Fibroblast of lung (primary cell): ENCODE measurements around the gene UCP3. TPM values are rescaled to one million over a fixed set of nuclear protein-coding genes. Genes with fewer than 3 reads are reported as not detected.

Source experiments
- DNase-seq, 2 donors: peaks; one replicate each; pipeline versions ENCODE4 v3.0.0 to v3.0.0-alpha.2; 2010; ENCODE audit warnings: low read depth in 2 of 2
- H2AFZ ChIP-seq: 2 replicates; pipeline ENCODE4 v1.5.1; 2012; ENCODE audit warnings: low read length, control low read depth, inconsistent platforms
- H3K27ac ChIP-seq: 2 replicates; pipeline ENCODE4 v1.5.1; 2011; ENCODE audit warnings: low read length, control low read depth; ENCODE audit not compliant: insufficient read depth
- H3K27me3 ChIP-seq: 2 replicates; pipeline ENCODE4 v1.5.1; 2011; ENCODE audit warnings: mild to moderate bottlenecking, low read length; ENCODE audit not compliant: control insufficient read depth, insufficient read depth
- H3K36me3 ChIP-seq: 2 replicates; pipeline ENCODE4 v1.5.1; 2011; ENCODE audit warnings: low read length; ENCODE audit not compliant: control insufficient read depth, insufficient read depth
- H3K4me1 ChIP-seq: 2 replicates; pipeline ENCODE4 v1.5.1; 2011; ENCODE audit warnings: low read length; ENCODE audit not compliant: control insufficient read depth, insufficient read depth; ENCODE audit errors: extremely low read depth
- H3K4me2 ChIP-seq: 2 replicates; pipeline ENCODE4 v1.5.1; 2011; ENCODE audit warnings: low read length, control low read depth; ENCODE audit not compliant: insufficient read depth; ENCODE audit errors: extremely low read depth
- H3K4me3 ChIP-seq, 4 experiments: fragments of 200-600 bp in 1 of 4; sonication (generic) in 1 of 4; replicated peaks in 1 of 4; 2 replicates each; pipeline ENCODE4 v1.5.1; 2011 to 2016; ENCODE audit warnings: low read length in 4 of 4, low read depth in 3 of 4, mild to moderate bottlenecking in 3 of 4, control low read depth in 2 of 4, inconsistent platforms in 1 of 4, mixed read lengths in 1 of 4; ENCODE audit not compliant: insufficient read depth in 1 of 4; ENCODE audit errors: control extremely low read depth in 1 of 4
- H3K79me2 ChIP-seq: 2 replicates; pipeline ENCODE4 v1.5.1; 2012; ENCODE audit warnings: mild to moderate bottlenecking, low read length, inconsistent platforms; ENCODE audit not compliant: control insufficient read depth, insufficient read depth
- H3K9ac ChIP-seq: 2 replicates; pipeline ENCODE4 v1.5.1; 2011; ENCODE audit warnings: mild to moderate bottlenecking, low read length, control low read depth; ENCODE audit not compliant: insufficient read depth
- H3K9me3 ChIP-seq: 2 replicates; pipeline ENCODE4 v1.5.1; 2012; ENCODE audit warnings: low read depth, low read length; ENCODE audit not compliant: control insufficient read depth, insufficient read depth
- H4K20me1 ChIP-seq: 2 replicates; pipeline ENCODE4 v1.5.1; 2011; ENCODE audit warnings: low read length; ENCODE audit not compliant: control insufficient read depth, insufficient read depth; ENCODE audit errors: extremely low read depth
- CTCF ChIP-seq, 2 donors: IDR thresholded peaks in 1 of 2; conservative IDR thresholded peaks in 1 of 2; 1 replicate in 1 of 2; 2 replicates in 1 of 2; pipeline ENCODE4 v1.5.1; 2011 to 2012; ENCODE audit warnings: low read length in 2 of 2, control low read depth in 1 of 2, inconsistent platforms in 1 of 2, low read depth in 1 of 2, mild to moderate bottlenecking in 1 of 2
- EZH2 ChIP-seq: IDR thresholded peaks from 2 replicates; pipeline ENCODE4 v1.5.1; 2012; ENCODE audit warnings: low read length, control low read depth, mild to moderate bottlenecking; ENCODE audit errors: missing control alignments
- polyA plus RNA-seq, 2 donors: library from polyadenylated mRNA; depleted of rRNA in 1 of 2; stranded (reverse) in 1 of 2; unstranded in 1 of 2; fragments of >200 nt; gene quantifications; 2 replicates each; pipeline ENCODE4 v1.2.1, GENCODE V29; 2011 to 2012; ENCODE audit warnings: missing spikeins in 1 of 2
- total RNA-seq: library from RNA; depleted of rRNA; stranded (reverse); fragments of >200 nt; gene quantifications from 2 replicates; pipeline ENCODE4 v1.2.1, GENCODE V29; 2014

The UCP3 gene
- total and polyA plus RNA-seq, 2 donors (not counting 1 experiment from before 2014, with no cell fraction given) = 0.18 to 0.33 TPM

- peak in 1 of 2 donors; percentile 82 for DNase-seq
- Histone ChIP-seq H3K9me3 (no peaks in the 10 kb centered on the region), H4K20me1 (no peaks in the 10 kb centered on the region), H3K27me3 (no peaks in the 10 kb centered on the region), H3K27ac (no peak overlapping the region), H3K79me2 (no peaks in the 10 kb centered on the region), H2AFZ (no peak overlapping the region), H3K36me3 (no peaks in the 10 kb centered on the region), H3K4me2 (no peak overlapping the region), H3K4me3 (no peak overlapping the region), H3K9ac (no peak overlapping the region), H3K4me1 (no peaks in the 10 kb centered on the region)
- TF ChIP-seq EZH2 (no peak), CTCF (conservative IDR thresholded peaks at IDR 0.05 in 1 of 2, IDR thresholded peaks at IDR 0.05 in 1 of 2; ENCODE audit: low read depth in 1 of 2, low read length in 2 of 2) (no peak)
Measured at GRCh38 chr11:73951797-73952196, 57.1 kb downstream of the UCP3 start.

- H3K79me2 ChIP-seq = no peaks in the 10 kb centered on the region
- H4K20me1 ChIP-seq = no peaks in the 10 kb centered on the region
- no peaks in the 10 kb centered on the region for H3K9me3 ChIP-seq
- no peaks in the 10 kb centered on the region for H3K27me3 ChIP-seq
- H3K36me3 ChIP-seq = no peaks in the 10 kb centered on the region
- no peak within 1 kb of the TSS for H3K4me3 ChIP-seq
- TF ChIP-seq CTCF (conservative IDR thresholded peaks at IDR 0.05 in 1 of 2, IDR thresholded peaks at IDR 0.05 in 1 of 2; ENCODE audit: low read depth in 1 of 2, low read length in 2 of 2) (no peak), EZH2 (no peak)
- no peak within 1 kb of the TSS for H3K4me2 ChIP-seq
- H3K4me1 ChIP-seq = no peaks in the 10 kb centered on the region
- peak; percentile 45 to 49 for DNase-seq
- no peak within 1 kb of the TSS for H2AFZ ChIP-seq
- no peak within 1 kb of the TSS for H3K27ac ChIP-seq
- no peak within 1 kb of the TSS for H3K9ac ChIP-seq
Measured at GRCh38 chr11:73950869-73951710, 57.8 kb downstream of the UCP3 start, which contains the start of gene DNAJB13. Gene DNAJB13, plus strand, starts transcription at chr11:73951026. Its CDS starts 44 bp downstream, at chr11:73951070.

Other genes with a start within 250 kb of the UCP3 start
- 74.2 and 103 TPM in 2 replicates for gene RAB6A, start 248.0 kb downstream of the UCP3 start, total RNA-seq
- gene RAB6A, start 248.0 kb downstream of the UCP3 start, polyA plus RNA-seq = 182 and 255 TPM in 2 replicates
- 25.4 and 32.9 TPM in 2 replicates for gene MRPL48, start 221.2 kb downstream of the UCP3 start, total RNA-seq
- gene MRPL48, start 221.2 kb downstream of the UCP3 start, polyA plus RNA-seq = 46.2 and 46.3 TPM in 2 replicates
- 64.7 TPM in 2 replicates for gene COA4, start 132.2 kb downstream of the UCP3 start, total RNA-seq
- gene COA4, start 132.2 kb downstream of the UCP3 start, polyA plus RNA-seq = 56.2 and 74.0 TPM in 2 replicates
- 9.2 TPM in 2 replicates for gene PAAF1, start 132.1 kb downstream of the UCP3 start, total RNA-seq
- 17.5 and 20.0 TPM in 2 replicates for gene PAAF1, start 132.1 kb downstream of the UCP3 start, polyA plus RNA-seq
- 0.17 TPM in 1 of 2 replicates, not detected in the other for gene DNAJB13, start 58.1 kb downstream of the UCP3 start, total RNA-seq
- 0.10 TPM in 1 of 2 replicates, not detected in the other for gene DNAJB13, start 58.1 kb downstream of the UCP3 start, polyA plus RNA-seq
- 0.77 and 4.8 TPM in 2 replicates for gene UCP2, start 26.2 kb downstream of the UCP3 start, total RNA-seq
- gene UCP2, start 26.2 kb downstream of the UCP3 start, polyA plus RNA-seq = 10.7 and 11.5 TPM in 2 replicates
- gene C2CD3, start 161.9 kb upstream of the UCP3 start, total RNA-seq = 6.2 and 8.3 TPM in 2 replicates
- 5.8 and 7.5 TPM in 2 replicates for gene C2CD3, start 161.9 kb upstream of the UCP3 start, polyA plus RNA-seq
- gene PPME1, start 162.2 kb upstream of the UCP3 start, total RNA-seq = 20.0 and 35.3 TPM in 2 replicates
- 38.8 and 44.0 TPM in 2 replicates for gene PPME1, start 162.2 kb upstream of the UCP3 start, polyA plus RNA-seq